Cardiac fibroblast (primary cell): ENCODE data around the gene NEB.

Experiments
- DNase-seq, 2 donors: peaks; one replicate each; pipeline versions ENCODE4 v3.0.0 to v3.0.0-alpha.2; 2010; ENCODE audit warnings: low read depth in 2 of 2
- H3K4me3 ChIP-seq, 2 donors: replicated peaks in 1 of 2; 1 replicate in 1 of 2; 2 replicates in 1 of 2; pipeline ENCODE4 v1.5.1; 2011; ENCODE audit warnings: low read depth in 2 of 2, low read length in 2 of 2, mild to moderate bottlenecking in 2 of 2, moderate library complexity in 1 of 2
- TF ChIP-seq, protein P1 (sequence below): IDR thresholded peaks from one replicate; pipeline ENCODE4 v1.5.1; 2011; ENCODE audit warnings: low read depth, mild to moderate bottlenecking, low read length, inconsistent platforms

NEB gene

DNA sequence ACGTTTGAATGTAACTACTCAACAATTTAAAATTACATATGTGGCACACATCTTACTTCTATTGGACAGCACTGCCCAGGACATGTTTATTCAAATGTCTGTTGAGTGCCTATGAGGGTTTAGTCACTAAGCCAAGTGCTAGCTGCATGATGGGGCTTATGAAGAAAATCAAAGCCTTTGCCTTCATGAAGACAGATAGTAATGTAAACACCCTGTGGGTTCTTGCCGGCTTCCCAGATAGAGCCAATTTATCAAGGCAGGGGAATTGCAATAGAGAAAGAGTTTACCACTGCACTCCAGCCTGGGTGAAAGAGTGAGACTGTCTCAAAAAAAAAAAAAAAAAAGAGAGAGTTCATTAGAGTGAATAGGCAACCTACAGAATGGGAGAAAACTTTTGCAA lies 43.7 kb upstream of the NEB start:
- no peak overlapping the region for H3K4me3 ChIP-seq
- TF ChIP-seq, protein P1, sequence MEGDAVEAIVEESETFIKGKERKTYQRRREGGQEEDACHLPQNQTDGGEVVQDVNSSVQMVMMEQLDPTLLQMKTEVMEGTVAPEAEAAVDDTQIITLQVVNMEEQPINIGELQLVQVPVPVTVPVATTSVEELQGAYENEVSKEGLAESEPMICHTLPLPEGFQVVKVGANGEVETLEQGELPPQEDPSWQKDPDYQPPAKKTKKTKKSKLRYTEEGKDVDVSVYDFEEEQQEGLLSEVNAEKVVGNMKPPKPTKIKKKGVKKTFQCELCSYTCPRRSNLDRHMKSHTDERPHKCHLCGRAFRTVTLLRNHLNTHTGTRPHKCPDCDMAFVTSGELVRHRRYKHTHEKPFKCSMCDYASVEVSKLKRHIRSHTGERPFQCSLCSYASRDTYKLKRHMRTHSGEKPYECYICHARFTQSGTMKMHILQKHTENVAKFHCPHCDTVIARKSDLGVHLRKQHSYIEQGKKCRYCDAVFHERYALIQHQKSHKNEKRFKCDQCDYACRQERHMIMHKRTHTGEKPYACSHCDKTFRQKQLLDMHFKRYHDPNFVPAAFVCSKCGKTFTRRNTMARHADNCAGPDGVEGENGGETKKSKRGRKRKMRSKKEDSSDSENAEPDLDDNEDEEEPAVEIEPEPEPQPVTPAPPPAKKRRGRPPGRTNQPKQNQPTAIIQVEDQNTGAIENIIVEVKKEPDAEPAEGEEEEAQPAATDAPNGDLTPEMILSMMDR, result no peak
- no peak for DNase-seq

- TF ChIP-seq, protein P1, result peak; percentile 16
- no peak for DNase-seq
- H3K4me3 ChIP-seq, result no peak overlapping the region
Observed at GRCh38 chr2:151777487-151777886, 43.2 kb upstream of the NEB start.

DNA sequence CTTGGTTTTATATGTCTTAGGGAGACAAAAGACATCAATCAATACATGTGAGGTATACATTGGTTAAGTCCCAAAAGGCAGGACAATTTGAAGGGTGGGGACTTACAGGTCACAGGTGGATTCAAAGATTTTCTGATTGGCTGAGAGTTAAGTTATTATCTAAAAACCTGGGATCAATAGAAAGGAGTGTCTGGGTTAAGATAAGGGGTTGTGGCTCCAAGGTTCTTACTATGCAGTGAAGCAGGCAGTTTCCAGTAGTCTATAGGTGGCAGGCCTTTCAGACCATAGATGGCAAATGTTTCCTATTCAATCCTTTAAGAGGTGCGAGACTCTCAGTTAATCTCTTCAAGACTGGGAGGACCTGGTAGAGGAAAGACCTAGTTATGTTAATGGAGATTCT lies 42.1 kb upstream of the NEB start:
- no peak overlapping the region for H3K4me3 ChIP-seq
- TF ChIP-seq, protein P1, result no peak
- no peak for DNase-seq

- no peak overlapping the region for H3K4me3 ChIP-seq
- TF ChIP-seq, protein P1, result no peak
- peak; percentile 30 to 46 for DNase-seq
Observed at GRCh38 chr2:151775057-151775740, 40.9 kb upstream of the NEB start.

DNA sequence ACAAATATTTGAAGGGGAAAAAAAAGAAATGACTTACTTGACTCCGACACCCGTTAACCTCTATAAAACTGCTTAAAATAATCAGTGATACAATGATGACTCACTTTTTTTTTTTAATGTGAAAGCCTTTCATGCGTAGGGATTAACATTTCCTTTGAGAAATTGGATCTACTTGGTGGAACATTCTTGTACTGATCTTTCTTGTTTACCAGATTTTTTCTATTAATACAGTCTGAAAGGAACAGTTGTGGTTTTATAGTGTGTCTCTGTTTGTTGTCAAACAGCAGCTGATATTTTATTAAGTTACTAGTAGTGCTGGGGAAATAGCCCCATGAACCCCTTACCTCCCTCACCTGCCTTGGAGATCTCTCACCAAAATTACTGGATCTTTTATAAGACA lies 40.2 kb upstream of the NEB start:
- DNase-seq, result peak; percentile 71 to 78
- H3K4me3 ChIP-seq, result no peak overlapping the region
- TF ChIP-seq, protein P1, result no peak

DNA sequence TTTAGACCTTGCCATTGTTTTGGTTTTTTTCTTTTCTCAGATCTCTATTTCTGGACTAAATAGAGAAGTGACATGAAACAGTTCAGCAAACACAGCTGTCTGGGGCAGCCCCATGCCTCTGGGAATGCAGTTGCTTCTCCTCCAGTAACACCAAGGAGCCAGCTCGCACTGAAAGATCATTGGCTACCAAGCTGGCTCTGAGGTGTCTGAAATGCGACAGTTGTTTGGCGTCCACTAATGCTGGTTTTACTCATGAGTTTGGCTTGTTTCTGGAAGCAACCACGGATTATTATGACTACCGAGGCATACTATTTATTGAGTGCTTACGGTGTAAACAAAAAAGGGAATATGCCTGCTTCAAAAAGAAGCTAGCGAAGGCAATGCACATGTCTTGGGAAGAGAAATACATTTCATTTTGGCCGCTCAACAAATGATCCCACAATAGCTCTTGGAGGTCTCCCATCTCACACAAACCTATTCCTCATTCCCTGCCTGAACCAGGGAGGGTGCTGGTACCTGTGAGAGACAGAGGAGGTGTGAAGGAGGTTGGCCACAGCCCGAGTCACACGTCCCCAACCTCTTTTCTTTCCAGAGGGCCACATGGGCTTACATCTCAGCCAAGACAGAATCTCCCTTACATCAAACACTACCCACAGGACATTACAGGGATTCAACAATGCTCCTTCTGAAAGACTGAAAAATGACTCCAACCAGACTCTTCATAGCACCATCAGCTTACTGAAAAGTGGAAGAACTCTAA lies 37.5 kb upstream of the NEB start:
- TF ChIP-seq, protein P1, result no peak
- DNase-seq, result peak; percentile 34 to 43
- no peak overlapping the region for H3K4me3 ChIP-seq
